A549 (cell line): ENCODE data around the gene CLCN4. TPM values are rescaled to one million over a fixed set of nuclear protein-coding genes. Genes with fewer than 3 reads are reported as not detected.

ENCODE experiments used
- ATAC-seq, 2 experiments: fragments of 200-7000 bp in 1 of 2; fragments of >200 bp in 1 of 2; cut with Nextera tagmentation in 1 of 2; cut with Tn5 transposase in 1 of 2; 3 replicates each; pipeline versions ENCODE4 v1.8.0 to v1.9.1; 2018 to 2020; ENCODE audit warnings: mild to moderate bottlenecking in 1 of 2, moderate library complexity in 1 of 2
- CTCF ChIA-PET: fragments of 300-600 bp; sonication (Branson Sonifier 250); formaldehyde crosslinking; extraction: SDS; loops from one replicate; lab custom pipeline; 2021; ENCODE audit warnings: antibody characterized with exemption, inconsistent platforms; lab: Yijun Ruan, JAX
- POLR2A ChIA-PET: fragments of 350-600 bp; formaldehyde crosslinking; extraction: SDS; loops from one replicate; lab custom pipeline; 2021; ENCODE audit warnings: antibody characterized with exemption, inconsistent platforms; lab: Yijun Ruan, JAX
- DNase-seq, 2 experiments: peaks; one replicate each; pipeline versions ENCODE4 v3.0.0 to v3.0.0-alpha.2; 2011 to 2016; ENCODE audit warnings: low read depth in 1 of 2, low spot score in 1 of 2
- FAIRE-seq: peaks from 2 replicates; lab custom pipeline; 2011; peaks lifted over from hg19 to GRCh38; lab: Jason Lieb, UNC
- H3K27ac ChIP-seq, 2 experiments: fragments of >200 bp; sonication (Bioruptor Twin); formaldehyde crosslinking; 3 replicates each; pipeline ENCODE4 v1.5.1; 2016 to 2017
- H3K4me1 ChIP-seq: fragments of >200 bp; sonication (Bioruptor Twin); formaldehyde crosslinking; 3 replicates; pipeline ENCODE4 v1.6.1; 2016
- H3K4me2 ChIP-seq: fragments of >200 bp; sonication (Bioruptor Twin); formaldehyde crosslinking; 3 replicates; pipeline ENCODE4 v1.6.1; 2016
- H3K4me3 ChIP-seq: fragments of >200 bp; sonication (Bioruptor Twin); formaldehyde crosslinking; 3 replicates; pipeline ENCODE4 v1.5.1; 2016
- H3K9me3 ChIP-seq: fragments of >200 bp; sonication (Bioruptor Twin); formaldehyde crosslinking; 3 replicates; pipeline ENCODE4 v1.6.1; 2016
- BHLHE40 ChIP-seq: IDR thresholded peaks from 2 replicates; pipeline ENCODE4 v1.6.1; 2012; ENCODE audit warnings: low read depth, low read length, inconsistent platforms
- CBX2 ChIP-seq: fragments of 200-600 bp; sonication (generic); IDR thresholded peaks from 2 replicates; pipeline ENCODE4 v1.6.1; 2016; ENCODE audit warnings: low read depth, mild to moderate bottlenecking, borderline replicate concordance
- CEBPB ChIP-seq, 2 experiments: fragments of >200 bp in 1 of 2; sonication (Bioruptor Twin) in 1 of 2; formaldehyde crosslinking in 1 of 2; IDR thresholded peaks; 2 replicates each; pipeline ENCODE4 v1.6.1; 2012 to 2016
- CTCF ChIP-seq: fragments of >200 bp; sonication (Bioruptor Twin); formaldehyde crosslinking; IDR thresholded peaks from 3 replicates; pipeline ENCODE4 v1.5.1; 2016
- HDAC2 ChIP-seq: fragments of 200-600 bp; sonication (generic); IDR thresholded peaks from 2 replicates; pipeline ENCODE4 v1.6.1; 2016
- HOXB13 ChIP-seq: fragments of 250-450 bp; sonication (Bioruptor Pico); IDR thresholded peaks from 2 replicates; pipeline ENCODE4 v1.5.0; 2020; ENCODE audit warnings: low read depth, mild to moderate bottlenecking, moderate library complexity
- JUN ChIP-seq, 2 experiments: fragments of >200 bp; sonication (Bioruptor Twin); formaldehyde crosslinking; IDR thresholded peaks; 2 replicates in 1 of 2; 3 replicates in 1 of 2; pipeline ENCODE4 v1.6.1; 2016 to 2017
- MAFK ChIP-seq: fragments of 450-650 bp; IDR thresholded peaks from 2 replicates; pipeline ENCODE4 v1.6.1; 2014; ENCODE audit not compliant: partially characterized antibody
- MYC ChIP-seq: IDR thresholded peaks from 2 replicates; pipeline ENCODE4 v1.6.1; 2012; ENCODE audit warnings: mild to moderate bottlenecking, inconsistent platforms, low read length, improper control_type of control experiment, borderline replicate concordance
- NFE2L2 ChIP-seq: fragments of 150-350 bp; conservative IDR thresholded peaks from 2 replicates; pipeline ENCODE4 v1.6.1; 2014; ENCODE audit warnings: low read length
- NR3C1 ChIP-seq: fragments of >200 bp; sonication (Bioruptor Twin); formaldehyde crosslinking; IDR thresholded peaks from 3 replicates; pipeline ENCODE4 v1.6.1; 2017
- POLR2A ChIP-seq: IDR thresholded peaks from 2 replicates; pipeline ENCODE4 v1.6.1; 2012; ENCODE audit warnings: mild to moderate bottlenecking, low read length
- RFX5 ChIP-seq: fragments of 450-650 bp; IDR thresholded peaks from 2 replicates; pipeline ENCODE4 v1.7.1; 2014; ENCODE audit warnings: antibody characterized with exemption, mild to moderate bottlenecking, moderate library complexity
- ZFP36 ChIP-seq: fragments of 450-650 bp; IDR thresholded peaks from 2 replicates; pipeline ENCODE4 v1.6.1; 2014; ENCODE audit warnings: borderline replicate concordance; ENCODE audit not compliant: partially characterized antibody
- ZSCAN20 ChIP-seq: fragments of 250-450 bp; sonication (Bioruptor Pico); IDR thresholded peaks from 2 replicates; pipeline ENCODE4 v1.8.0; 2022; ENCODE audit warnings: mild to moderate bottlenecking, moderate library complexity
- WGBS: methylation state at CpG from one replicate; pipeline ENCODE4 v1.1.6; 2017; ENCODE audit errors: missing lambda C conversion rate; 5-methylcytosine and 5-hydroxymethylcytosine counted together
- polyA minus RNA-seq: library from RNA; depleted of rRNA, polyadenylated mRNA; stranded (reverse); fragments of >200 nt; gene quantifications from 2 replicates; pipeline ENCODE4 v1.2.3, GENCODE V29; 2011; rRNA and poly(A)+ RNA removed
- polyA plus RNA-seq, 4 experiments: library from polyadenylated mRNA; depleted of rRNA in 3 of 4; stranded (reverse); fragments of >200 nt; fragmentation: RNase III in 1 of 4; extraction: RNeasy Plus Mini Kit Qiagen cat#74134 plus additional on column Dnase treatment in 1 of 4; gene quantifications; 2 replicates in 3 of 4; 3 replicates in 1 of 4; pipeline ENCODE4 v1.2.3, GENCODE V29; 2011 to 2017
- TF ChIP-seq, protein P1 (sequence below): fragments of 450-650 bp; IDR thresholded peaks from 2 replicates; pipeline ENCODE4 v1.6.1; 2014; ENCODE audit warnings: antibody characterized with exemption
- TF ChIP-seq, protein P2 (sequence below): IDR thresholded peaks from 2 replicates; pipeline ENCODE4 v1.6.1; 2012
- TF ChIP-seq, protein P3 (sequence below): fragments of 150-350 bp; IDR thresholded peaks from 2 replicates; pipeline ENCODE4 v1.6.1; 2014; ENCODE audit warnings: low read depth, mild to moderate bottlenecking, low read length

CLCN4 gene
- polyA plus RNA-seq (2011; rRNA removed) (4.4 and 4.7 TPM in 2 replicates), polyA plus RNA-seq (2017; fragmentation: RNase III; extraction: RNeasy Plus Mini Kit Qiagen cat#74134 plus additional on column Dnase treatment) (2.7 to 2.9 TPM (median 2.8 TPM) in 3 replicates), polyA minus RNA-seq (8.1 and 10.7 TPM in 2 replicates)
- polyA plus RNA-seq (2012; cell fraction: cytosol; rRNA removed), result 3.0 and 3.3 TPM in 2 replicates
- polyA plus RNA-seq (2012; cell fraction: nucleus; rRNA removed), result 3.0 and 3.6 TPM in 2 replicates

DNA sequence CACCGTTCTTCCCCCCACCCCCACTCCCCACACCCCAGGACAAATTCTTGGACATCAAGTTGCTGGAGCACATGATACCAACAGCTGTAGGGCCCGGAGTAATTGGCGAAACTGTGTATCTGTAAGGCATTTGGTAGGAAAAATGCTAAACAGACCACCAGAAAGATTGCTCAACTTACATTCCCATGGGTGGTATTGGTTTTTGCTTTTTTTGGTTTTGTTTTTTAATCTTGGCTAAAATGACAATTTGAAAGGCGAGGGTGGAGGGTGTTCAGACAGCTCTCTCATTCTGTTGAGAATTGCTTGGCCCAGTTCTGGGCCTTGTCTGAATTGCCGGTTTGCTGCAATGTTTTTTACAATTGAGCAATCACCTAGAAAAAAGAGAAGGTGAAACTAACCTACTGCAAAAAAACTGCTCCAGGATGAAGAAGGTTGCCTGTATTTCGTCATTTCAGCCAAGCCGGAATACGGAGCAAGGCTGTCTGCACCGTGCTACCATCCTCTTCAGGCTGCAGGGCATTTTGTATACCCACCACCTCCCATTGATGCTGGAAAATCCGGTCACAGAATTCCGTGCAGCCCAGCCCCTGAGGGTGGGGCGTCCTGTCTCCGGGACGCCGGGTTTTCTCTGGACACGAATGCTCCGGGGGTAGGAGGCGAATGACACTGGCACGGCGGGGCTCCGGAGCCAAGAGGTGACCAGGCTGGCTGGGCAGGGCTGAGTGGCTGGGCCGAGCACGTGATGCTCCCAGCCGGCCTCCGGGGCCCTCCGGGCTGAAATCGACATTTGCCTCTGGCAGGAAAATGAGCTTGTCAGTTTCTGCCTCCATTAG, at the start of gene CLCN4:
TSS of gene CLCN4 (plus strand) at position 777 of the 833 bp plus-strand sequence. CDS start 28,058 bp downstream, outside the sequence.
- TF ChIP-seq POLR2A (no peak), CEBPB (IDR thresholded peaks at IDR 0.05) (peak; percentile 60 to 68), HDAC2 (no peak), CTCF (no peak)
- TF ChIP-seq, protein P1, sequence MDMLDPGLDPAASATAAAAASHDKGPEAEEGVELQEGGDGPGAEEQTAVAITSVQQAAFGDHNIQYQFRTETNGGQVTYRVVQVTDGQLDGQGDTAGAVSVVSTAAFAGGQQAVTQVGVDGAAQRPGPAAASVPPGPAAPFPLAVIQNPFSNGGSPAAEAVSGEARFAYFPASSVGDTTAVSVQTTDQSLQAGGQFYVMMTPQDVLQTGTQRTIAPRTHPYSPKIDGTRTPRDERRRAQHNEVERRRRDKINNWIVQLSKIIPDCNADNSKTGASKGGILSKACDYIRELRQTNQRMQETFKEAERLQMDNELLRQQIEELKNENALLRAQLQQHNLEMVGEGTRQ, result peak; percentile 80
- TF ChIP-seq, protein P2, sequence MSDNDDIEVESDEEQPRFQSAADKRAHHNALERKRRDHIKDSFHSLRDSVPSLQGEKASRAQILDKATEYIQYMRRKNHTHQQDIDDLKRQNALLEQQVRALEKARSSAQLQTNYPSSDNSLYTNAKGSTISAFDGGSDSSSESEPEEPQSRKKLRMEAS, result 0 out of 2 replicates have a peak, but pooled peaks have one; percentile 54
- TF ChIP-seq, protein P3, sequence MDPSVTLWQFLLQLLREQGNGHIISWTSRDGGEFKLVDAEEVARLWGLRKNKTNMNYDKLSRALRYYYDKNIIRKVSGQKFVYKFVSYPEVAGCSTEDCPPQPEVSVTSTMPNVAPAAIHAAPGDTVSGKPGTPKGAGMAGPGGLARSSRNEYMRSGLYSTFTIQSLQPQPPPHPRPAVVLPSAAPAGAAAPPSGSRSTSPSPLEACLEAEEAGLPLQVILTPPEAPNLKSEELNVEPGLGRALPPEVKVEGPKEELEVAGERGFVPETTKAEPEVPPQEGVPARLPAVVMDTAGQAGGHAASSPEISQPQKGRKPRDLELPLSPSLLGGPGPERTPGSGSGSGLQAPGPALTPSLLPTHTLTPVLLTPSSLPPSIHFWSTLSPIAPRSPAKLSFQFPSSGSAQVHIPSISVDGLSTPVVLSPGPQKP, result no peak
- ATAC-seq (peak; percentile 91 to 97), FAIRE-seq (no peak), DNase-seq (peak; percentile 47 to 59)
- WGBS, result 18% methylated on average over 20 of the region's 27 CpGs
- ChIA-PET CTCF (interaction anchor here (1.5 to 3.2 kb wide), 2 partner anchors 36 to 38 kb away, joined by 6 to 18 read pairs; no protein-coding TSS in a partner anchor), POLR2A (no interaction called here)
- H3K4me1 ChIP-seq, result peaks cover 14% of the 10 kb centered on the region; the same call in 2 of the 3 replicates
- peak within 1 kb of the TSS; percentile 62 to 79 for H3K27ac ChIP-seq
- peak within 1 kb of the TSS; percentile 75 for H3K4me2 ChIP-seq
- H3K4me3 ChIP-seq, result peak within 1 kb of the TSS; percentile 41
- no peaks in the 10 kb centered on the region for H3K9me3 ChIP-seq

DNA sequence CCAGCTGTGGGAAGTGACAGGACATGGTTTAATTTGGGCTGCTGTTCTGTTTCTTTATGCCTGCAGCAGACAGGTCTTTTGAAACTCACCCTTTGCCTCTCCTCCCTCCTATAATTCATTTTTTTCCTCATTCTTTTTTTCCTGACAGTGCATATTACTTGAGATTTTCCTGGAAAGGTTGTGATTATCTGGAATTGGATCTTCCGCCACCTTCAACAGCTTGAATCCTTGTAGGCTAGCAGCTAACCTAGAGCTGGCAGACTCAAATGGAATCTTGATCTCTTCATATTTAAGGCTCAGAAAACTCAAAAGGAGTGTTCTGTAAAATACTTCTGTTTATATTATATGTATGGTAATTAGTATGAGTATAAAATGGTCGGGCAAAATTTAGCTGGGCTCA, 49.3 kb upstream of the CLCN4 start:
- ATAC-seq (no peak), FAIRE-seq (no peak), DNase-seq (no peak)
- 98% methylated on average over 2 of the region's 2 CpGs for WGBS
- TF ChIP-seq BHLHE40 (no peak), MAFK (peak; percentile 3)
- POLR2A ChIA-PET, result no interaction called here
- no peak overlapping the region for H3K27ac ChIP-seq
- H3K9me3 ChIP-seq, result no peaks in the 10 kb centered on the region
- no peak overlapping the region for H3K4me3 ChIP-seq
- H3K4me2 ChIP-seq, result no peak overlapping the region
- CTCF ChIA-PET, result interaction anchor here (0.9 to 4.7 kb wide), 2 partner anchors 12 to 22 kb away, joined by 3 to 37 read pairs; no protein-coding TSS in a partner anchor
- H3K4me1 ChIP-seq, result no peaks in the 10 kb centered on the region

GRCh38 chrX:10108288-10108687, 48.5 kb upstream of the CLCN4 start:
- CTCF ChIA-PET, result interaction anchor here (4.7 kb wide), 1 partner anchor 11 kb away, joined by 37 read pairs; no protein-coding TSS in a partner anchor
- TF ChIP-seq MAFK, result no peak
- Histone ChIP-seq H3K4me3 (no peak overlapping the region), H3K4me2 (no peak overlapping the region), H3K4me1 (no peaks in the 10 kb centered on the region), H3K27ac (no peak overlapping the region), H3K9me3 (no peaks in the 10 kb centered on the region)
- peak; percentile 86 for FAIRE-seq
- POLR2A ChIA-PET, result no interaction called here
- DNase-seq, result no peak
- ATAC-seq, result no peak
- WGBS, result 86% methylated on average over 9 of the region's 9 CpGs

DNA sequence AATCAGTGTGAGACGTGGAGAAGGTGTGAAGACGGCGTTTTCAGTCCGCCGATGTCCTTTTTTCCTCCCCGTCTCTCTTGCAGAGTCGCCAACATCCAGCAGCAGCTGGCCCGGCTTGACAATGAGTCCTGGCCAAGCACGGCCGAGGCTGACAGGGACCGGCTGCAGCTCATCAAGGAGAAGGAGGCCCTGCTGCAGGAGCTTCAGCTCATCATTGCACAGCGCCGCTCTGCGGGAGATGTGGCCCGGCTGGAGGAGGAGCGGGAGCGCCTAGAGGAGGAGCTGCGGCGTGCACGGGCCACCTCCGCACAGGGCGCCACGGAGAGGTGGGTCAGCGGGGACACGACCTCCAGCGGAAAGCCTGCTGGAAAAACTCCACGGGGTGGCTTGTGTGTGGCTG, 47.1 kb upstream of the CLCN4 start:
- no peak overlapping the region for H3K4me2 ChIP-seq
- H3K4me1 ChIP-seq, result no peaks in the 10 kb centered on the region
- TF ChIP-seq JUN (IDR thresholded peaks at IDR 0.05) (no peak), HOXB13 (CRISPR knock-in tag) (no peak), ZSCAN20 (no peak), RFX5 (no peak), CBX2 (no peak), MYC (no peak), NFE2L2 (no peak), ZFP36 (no peak), BHLHE40 (no peak), NR3C1 (no peak)
- TF ChIP-seq, protein P2, result no peak
- no peak for ATAC-seq
- ChIA-PET CTCF (interaction anchor here (0.9 to 4.7 kb wide), 4 partner anchors 10 to 121 kb away, joined by 3 to 37 read pairs (median 4); no protein-coding TSS in a partner anchor), POLR2A (no interaction called here)
- DNase-seq, result no peak
- no peak overlapping the region for H3K4me3 ChIP-seq
- H3K9me3 ChIP-seq, result no peaks in the 10 kb centered on the region
- no peak for FAIRE-seq
- 94% methylated on average over 27 of the region's 27 CpGs for WGBS
- no peak overlapping the region for H3K27ac ChIP-seq
